Lower leg skin (tissue), 3 donors: ENCODE data around the gene CBX2.

Source experiments
- CTCF ChIP-seq, 3 donors: fragments of 450-650 bp; IDR thresholded peaks; one replicate each; pipeline ENCODE4 v1.5.1; 2016; ENCODE audit warnings: antibody characterized with exemption in 3 of 3, mild to moderate bottlenecking in 3 of 3, moderate library complexity in 2 of 3
- POLR2A ChIP-seq, 2 donors: fragments of 450-650 bp; IDR thresholded peaks; one replicate each; pipeline ENCODE4 v1.6.1; 2016 to 2017; ENCODE audit warnings: antibody characterized with exemption in 2 of 2, mild to moderate bottlenecking in 1 of 2, moderate library complexity in 1 of 2

DNA sequence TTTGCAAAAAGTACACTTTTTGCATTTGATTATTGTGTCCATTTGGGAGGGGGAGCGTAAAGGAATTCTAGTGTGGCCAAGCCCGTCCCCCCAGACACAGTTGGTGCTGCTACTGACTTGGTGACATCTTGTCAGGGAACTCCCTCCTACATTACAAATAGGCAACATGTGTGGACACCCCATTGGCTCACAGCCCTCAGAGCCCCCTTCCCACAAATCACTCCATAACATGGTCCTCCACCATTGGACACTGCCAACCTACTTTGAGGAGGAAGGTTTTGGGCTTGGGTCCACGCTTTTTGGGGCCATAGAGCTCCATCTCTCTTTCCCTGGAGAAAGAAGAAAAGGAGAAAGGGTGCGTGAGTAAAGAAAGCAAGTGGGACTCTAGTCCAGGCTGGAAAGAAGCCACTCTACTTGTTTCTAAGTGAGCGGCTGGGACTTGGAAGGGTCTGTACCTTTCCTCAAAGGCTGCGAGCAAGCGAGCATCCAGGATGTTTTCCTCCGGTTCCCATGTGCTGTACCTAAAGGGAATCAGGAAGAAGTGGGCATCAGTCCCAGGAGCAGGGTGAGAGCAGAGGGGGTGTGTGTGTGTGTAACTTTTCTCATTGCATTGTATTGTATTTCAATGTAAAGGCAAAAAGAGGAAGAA is 18.0 kb downstream of the CBX2 start:
- TF ChIP-seq CTCF (IDR thresholded peaks at IDR 0.05), result no peak
- TF ChIP-seq POLR2A (IDR thresholded peaks at IDR 0.05), result no peak
